ENCODE data around the gene SLC49A3. TPM values are rescaled to one million over a fixed set of nuclear protein-coding genes. Genes with fewer than 3 reads are reported as not detected.

The SLC49A3 gene
- total and polyA plus RNA-seq, 2 experiments from 2014 or later, result 1.9 to 2.3 TPM

GRCh38 chr4:705278-706082 lies 16.5 kb upstream of the SLC49A3 start, which contains the start of gene PCGF3:
PCGF3 (plus strand) TSS chr4:705832; CDS start chr4:733681, 27,849 bp downstream.
- Histone ChIP-seq H3K27ac (peak within 1 kb of the TSS; percentile 86), H3K36me3 (no peaks in the 10 kb centered on the region), H3K27me3 (no peaks in the 10 kb centered on the region), H3K4me3 (peak within 1 kb of the TSS; percentile 94), H3K4me1 (ENCODE audit: low read depth) (peaks cover 5% of the 10 kb centered on the region), H3K9me3 (ENCODE audit: low read depth) (no peaks in the 10 kb centered on the region)
- DNase-seq (ENCODE audit: low read depth in 1 of 2, low spot score in 1 of 2), result peak; percentile 98
- TF ChIP-seq, protein P1, sequence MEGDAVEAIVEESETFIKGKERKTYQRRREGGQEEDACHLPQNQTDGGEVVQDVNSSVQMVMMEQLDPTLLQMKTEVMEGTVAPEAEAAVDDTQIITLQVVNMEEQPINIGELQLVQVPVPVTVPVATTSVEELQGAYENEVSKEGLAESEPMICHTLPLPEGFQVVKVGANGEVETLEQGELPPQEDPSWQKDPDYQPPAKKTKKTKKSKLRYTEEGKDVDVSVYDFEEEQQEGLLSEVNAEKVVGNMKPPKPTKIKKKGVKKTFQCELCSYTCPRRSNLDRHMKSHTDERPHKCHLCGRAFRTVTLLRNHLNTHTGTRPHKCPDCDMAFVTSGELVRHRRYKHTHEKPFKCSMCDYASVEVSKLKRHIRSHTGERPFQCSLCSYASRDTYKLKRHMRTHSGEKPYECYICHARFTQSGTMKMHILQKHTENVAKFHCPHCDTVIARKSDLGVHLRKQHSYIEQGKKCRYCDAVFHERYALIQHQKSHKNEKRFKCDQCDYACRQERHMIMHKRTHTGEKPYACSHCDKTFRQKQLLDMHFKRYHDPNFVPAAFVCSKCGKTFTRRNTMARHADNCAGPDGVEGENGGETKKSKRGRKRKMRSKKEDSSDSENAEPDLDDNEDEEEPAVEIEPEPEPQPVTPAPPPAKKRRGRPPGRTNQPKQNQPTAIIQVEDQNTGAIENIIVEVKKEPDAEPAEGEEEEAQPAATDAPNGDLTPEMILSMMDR (IDR thresholded peaks at IDR 0.05; ENCODE audit: low read depth, low read length), result no peak

DNA sequence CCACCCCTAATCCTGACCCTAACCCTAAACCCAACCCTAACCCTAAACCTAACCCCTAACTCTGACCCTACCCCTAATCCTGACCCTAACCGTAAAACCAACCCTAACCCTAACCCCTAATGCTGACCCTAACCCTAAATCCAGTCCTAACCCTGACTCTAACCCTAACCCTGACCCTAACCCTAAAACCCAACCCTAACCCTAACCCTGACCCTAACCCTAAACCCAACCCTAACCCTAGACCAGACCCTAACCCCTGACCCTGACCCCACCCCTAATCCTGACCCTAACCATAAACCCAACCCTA lies 16.0 kb upstream of the SLC49A3 start:
- H3K9me3 ChIP-seq (ENCODE audit: low read depth), result no peaks in the 10 kb centered on the region
- peaks cover 5% of the 10 kb centered on the region for H3K4me1 ChIP-seq (ENCODE audit: low read depth)
- H3K27ac ChIP-seq, result no peak overlapping the region
- no peak overlapping the region for H3K4me3 ChIP-seq
- TF ChIP-seq, protein P1 (IDR thresholded peaks at IDR 0.05; ENCODE audit: low read depth, low read length), result no peak
- no peaks in the 10 kb centered on the region for H3K36me3 ChIP-seq
- no peak for DNase-seq (ENCODE audit: low read depth in 1 of 2, low spot score in 1 of 2)
- no peaks in the 10 kb centered on the region for H3K27me3 ChIP-seq

DNA sequence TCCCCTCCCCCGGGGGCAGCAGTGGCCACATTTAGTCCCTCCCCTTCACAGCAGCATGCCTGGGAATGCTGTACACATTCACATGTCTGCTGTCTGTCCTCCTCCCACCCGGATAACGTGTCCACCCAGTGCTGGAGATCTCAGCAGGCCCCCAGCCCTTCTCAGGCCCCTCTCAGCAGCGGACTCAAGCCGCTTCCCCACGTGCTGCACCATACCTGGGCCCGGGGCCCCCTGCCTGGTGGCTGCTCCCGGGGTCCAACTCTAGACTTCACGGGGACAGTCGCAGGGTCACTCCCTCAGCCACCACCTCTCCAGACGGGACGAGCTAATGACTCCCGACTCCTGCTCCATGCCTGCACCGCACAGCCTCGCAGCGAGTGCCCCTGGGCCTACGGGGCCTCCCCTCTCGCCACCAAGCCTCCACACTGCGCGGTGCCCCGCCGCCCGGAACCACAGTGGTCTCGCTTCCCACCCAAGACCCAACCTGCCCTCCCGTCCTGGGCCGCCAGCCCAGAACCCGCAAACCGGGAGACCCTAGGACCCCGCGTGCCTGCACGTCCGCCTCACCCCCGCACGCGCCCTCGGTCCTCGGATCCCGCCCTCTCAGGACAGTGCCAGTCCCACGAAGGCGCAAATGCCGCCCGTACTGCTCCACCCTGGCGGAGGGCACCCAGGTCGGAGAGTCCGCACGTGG lies 15.4 kb upstream of the SLC49A3 start:
- DNase-seq (ENCODE audit: low read depth in 1 of 2, low spot score in 1 of 2), result no peak
- no peak overlapping the region for H3K27ac ChIP-seq
- H3K9me3 ChIP-seq (ENCODE audit: low read depth), result no peaks in the 10 kb centered on the region
- H3K4me1 ChIP-seq (ENCODE audit: low read depth), result peaks cover 5% of the 10 kb centered on the region
- TF ChIP-seq, protein P1 (IDR thresholded peaks at IDR 0.05; ENCODE audit: low read depth, low read length), result no peak
- H3K36me3 ChIP-seq, result no peaks in the 10 kb centered on the region
- no peaks in the 10 kb centered on the region for H3K27me3 ChIP-seq
- no peak overlapping the region for H3K4me3 ChIP-seq

DNA sequence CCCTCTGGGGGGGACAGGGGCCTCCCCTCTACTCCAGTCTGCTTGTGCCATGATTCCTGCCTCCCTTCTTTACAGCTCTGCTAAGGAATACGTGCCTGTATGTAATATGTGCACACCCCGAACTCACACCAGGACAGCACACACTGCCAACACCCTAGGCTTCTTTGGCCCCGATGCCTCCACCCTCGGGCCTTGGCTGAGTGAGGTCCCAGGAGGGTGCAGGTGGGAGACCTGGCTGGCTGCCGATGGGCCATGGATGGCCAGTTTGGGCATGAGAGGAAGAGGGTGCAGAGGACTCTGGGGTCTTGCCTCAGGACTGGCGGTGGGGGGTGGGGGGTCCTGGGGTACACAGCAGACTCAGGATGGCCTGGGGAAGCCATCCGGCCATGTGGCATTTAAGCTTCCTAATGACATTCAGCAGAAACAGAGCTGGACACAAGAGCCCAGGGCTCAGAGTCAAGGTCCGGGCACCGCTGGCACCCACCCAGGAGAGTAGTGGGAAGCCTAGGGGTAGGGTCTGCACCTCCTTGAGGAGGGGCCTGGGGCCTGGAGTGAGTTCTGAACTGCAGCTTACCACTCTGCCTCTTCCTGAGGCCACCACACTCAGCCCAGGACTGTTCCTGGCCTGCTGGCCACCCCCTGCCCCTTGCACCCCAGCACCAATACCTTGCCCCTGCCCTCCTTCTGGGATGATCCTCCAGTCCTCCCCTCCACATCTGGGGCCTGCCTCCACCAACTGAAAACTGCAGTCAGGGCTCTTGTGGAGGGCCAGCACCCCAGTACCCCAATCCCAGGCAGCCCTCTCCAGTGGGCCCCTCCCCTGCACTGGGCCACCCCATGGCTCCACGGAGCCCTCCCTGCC lies 14.6 kb upstream of the SLC49A3 start:
- Histone ChIP-seq H3K36me3 (no peaks in the 10 kb centered on the region), H3K27me3 (no peaks in the 10 kb centered on the region), H3K27ac (no peak overlapping the region), H3K4me3 (no peak overlapping the region), H3K9me3 (ENCODE audit: low read depth) (no peaks in the 10 kb centered on the region), H3K4me1 (ENCODE audit: low read depth) (peaks cover 5% of the 10 kb centered on the region)
- DNase-seq (ENCODE audit: low read depth in 1 of 2, low spot score in 1 of 2), result no peak
- TF ChIP-seq, protein P1 (IDR thresholded peaks at IDR 0.05; ENCODE audit: low read depth, low read length), result no peak

DNA sequence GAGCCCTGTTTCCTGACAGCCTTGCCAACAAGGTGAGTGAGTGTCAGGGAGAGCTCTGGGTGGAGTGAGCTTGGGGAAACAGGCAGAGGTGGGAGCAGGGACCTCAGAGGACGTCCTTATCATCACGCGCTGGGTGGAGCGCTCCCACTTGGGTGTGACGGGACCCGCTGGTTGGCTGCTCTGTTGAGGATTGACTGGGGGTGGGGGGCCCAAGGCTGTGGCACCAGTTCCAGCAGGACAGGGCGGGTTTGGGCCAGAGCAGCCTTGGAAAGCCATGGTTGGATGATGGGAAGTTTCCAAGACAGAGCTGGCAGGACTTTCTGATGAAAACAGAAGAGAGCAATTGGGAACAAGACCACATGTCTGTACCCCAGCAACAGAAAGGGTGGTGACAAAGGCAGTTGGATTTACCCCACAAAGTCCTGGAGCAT lies 13.7 kb upstream of the SLC49A3 start:
- Histone ChIP-seq H3K9me3 (ENCODE audit: low read depth) (no peaks in the 10 kb centered on the region), H3K27me3 (no peaks in the 10 kb centered on the region), H3K4me3 (no peak overlapping the region), H3K36me3 (no peaks in the 10 kb centered on the region), H3K4me1 (ENCODE audit: low read depth) (peaks cover 4% of the 10 kb centered on the region), H3K27ac (no peak overlapping the region)
- no peak for DNase-seq (ENCODE audit: low read depth in 1 of 2, low spot score in 1 of 2)
- TF ChIP-seq, protein P1 (IDR thresholded peaks at IDR 0.05; ENCODE audit: low read depth, low read length), result no peak
